NK-92 treated with Interleukin-12 subunit alpha and Interleukin-12 subunit beta, amount 100 ng/mL, for 24 hours (cell line): ENCODE measurements around the gene WASF1.
"Not testable (repeated sequence)": the region's sequence is repeated elsewhere in the genome, so short reads cannot be mapped to it uniquely, and the experiment has no call there.

Experiments
- DNase-seq: peaks from one replicate; lab custom pipeline; 2025; lab: John Stamatoyannopoulos, UW

WASF1 gene

GRCh38 chr6:110173506-110174132 is 5.9 kb downstream of the WASF1 start:
- DNase-seq, result no peak

GRCh38 chr6:110170081-110170480 is 9.4 kb downstream of the WASF1 start:
- no peak for DNase-seq

- no peak for DNase-seq
Observed at GRCh38 chr6:110158479-110158878, 21.0 kb downstream of the WASF1 start.

GRCh38 chr6:110147870-110148269 is 31.6 kb downstream of the WASF1 start:
- DNase-seq, result no peak

GRCh38 chr6:110140650-110141049 is 38.8 kb downstream of the WASF1 start:
- no peak for DNase-seq

GRCh38 chr6:110139052-110139451 is 40.4 kb downstream of the WASF1 start:
- no peak for DNase-seq

GRCh38 chr6:110137924-110138887 is 41.3 kb downstream of the WASF1 start:
- no peak for DNase-seq

GRCh38 chr6:110130362-110130761 is 49.1 kb downstream of the WASF1 start:
- no peak for DNase-seq

GRCh38 chr6:110128418-110128817 is 51.1 kb downstream of the WASF1 start:
- no peak for DNase-seq

- DNase-seq, result no peak
Observed at GRCh38 chr6:110125361-110125760, 54.1 kb downstream of the WASF1 start.

- DNase-seq, result not testable (repeated sequence)
Observed at GRCh38 chr6:110121655-110122054, 57.8 kb downstream of the WASF1 start.

GRCh38 chr6:110116258-110116657 is 63.2 kb downstream of the WASF1 start:
- no peak for DNase-seq

GRCh38 chr6:110114004-110114403 is 65.5 kb downstream of the WASF1 start:
- DNase-seq, result no peak

- DNase-seq, result no peak
Observed at GRCh38 chr6:110105296-110105695, 74.2 kb downstream of the WASF1 start.

GRCh38 chr6:110103260-110103659 is 76.2 kb downstream of the WASF1 start:
- no peak for DNase-seq

- no peak for DNase-seq
Observed at GRCh38 chr6:110102411-110102810, 77.1 kb downstream of the WASF1 start.

- no peak for DNase-seq
Observed at GRCh38 chr6:110101885-110102284, 77.6 kb downstream of the WASF1 start.

- no peak for DNase-seq
Observed at GRCh38 chr6:110098511-110099116, 80.9 kb downstream of the WASF1 start.

GRCh38 chr6:110097443-110097842 is 82.0 kb downstream of the WASF1 start:
- no peak for DNase-seq

GRCh38 chr6:110095935-110096334 is 83.5 kb downstream of the WASF1 start:
- no peak for DNase-seq

GRCh38 chr6:110095101-110095500 is 84.4 kb downstream of the WASF1 start:
- no peak for DNase-seq

- no peak for DNase-seq
Observed at GRCh38 chr6:110093981-110094380, 85.5 kb downstream of the WASF1 start.

- DNase-seq, result no peak
Observed at GRCh38 chr6:110090876-110091275, 88.6 kb downstream of the WASF1 start.
